GM21447 (cell line): ENCODE data around the gene DLL3.
A peak's percentile ranks its signal among the peaks of the same experiment; 100 is the strongest.

ENCODE experiments used
- ATAC-seq: cut with Tn5 transposase; IDR thresholded peaks from one replicate; pipeline ENCODE4 v1.9.1; 2021; ENCODE audit not compliant: unreplicated experiment

Gene DLL3

GRCh38 chr19:39481229-39481545 is 17.6 kb upstream of the DLL3 start:
- peak; percentile 13 for ATAC-seq

- ATAC-seq: no peak
Observed at GRCh38 chr19:39481676-39482075, 17.1 kb upstream of the DLL3 start.

- no peak for ATAC-seq
Observed at GRCh38 chr19:39483141-39483540, 15.6 kb upstream of the DLL3 start.

- ATAC-seq: no peak
Observed at GRCh38 chr19:39489756-39490155, 9.0 kb upstream of the DLL3 start.

- no peak for ATAC-seq
Observed at GRCh38 chr19:39492225-39492624, 6.5 kb upstream of the DLL3 start.

- ATAC-seq: no peak
Observed at GRCh38 chr19:39492788-39493187, 6.0 kb upstream of the DLL3 start.

DNA sequence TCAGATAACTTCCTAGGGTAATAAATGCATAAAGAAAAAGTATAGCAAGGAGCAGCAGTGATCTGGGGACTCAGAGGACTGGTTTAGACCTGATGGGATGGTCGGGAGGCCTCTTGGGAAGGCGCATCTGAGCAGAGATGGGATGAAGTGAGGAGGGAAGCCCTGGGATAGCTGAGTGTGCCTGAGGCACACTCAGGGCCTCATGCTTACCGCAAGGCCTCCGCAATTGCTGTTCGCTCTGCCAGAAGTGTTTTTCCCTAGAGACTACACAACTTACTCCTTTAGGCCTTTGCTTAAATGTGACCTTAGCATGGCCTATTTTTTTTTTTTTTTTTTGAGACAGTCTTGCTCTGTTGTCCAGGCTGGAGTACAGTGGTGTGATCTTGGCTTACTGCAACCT is 4.1 kb upstream of the DLL3 start:
- ATAC-seq: no peak

- no peak for ATAC-seq
Observed at GRCh38 chr19:39496063-39496462, 2.7 kb upstream of the DLL3 start.

DNA sequence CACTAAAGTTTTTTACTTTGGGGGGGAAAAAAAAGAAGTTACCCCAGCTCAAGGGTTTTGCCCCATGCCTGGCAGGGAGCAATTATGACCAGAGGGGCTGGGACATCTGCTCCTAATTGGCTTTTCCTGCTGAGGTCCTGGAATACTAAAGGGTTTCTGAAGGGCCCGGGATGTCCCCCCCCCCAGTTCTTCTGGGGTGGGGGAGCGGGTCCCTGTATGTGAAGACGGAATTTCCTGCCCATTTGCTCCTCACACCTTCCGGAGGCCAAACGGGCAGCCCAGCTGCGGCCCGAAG is 1.1 kb upstream of the DLL3 start:
- no peak for ATAC-seq

- no peak for ATAC-seq
Observed at GRCh38 chr19:39497996-39498797, 550 bp upstream of the DLL3 start.

- no peak for ATAC-seq
Observed at GRCh38 chr19:39499932-39500331, 1.2 kb downstream of the DLL3 start.

- ATAC-seq: no peak
Observed at GRCh38 chr19:39500543-39500942, 1.8 kb downstream of the DLL3 start.

- no peak for ATAC-seq
Observed at GRCh38 chr19:39501340-39501739, 2.6 kb downstream of the DLL3 start.

GRCh38 chr19:39502640-39503417 is 4.1 kb downstream of the DLL3 start:
- ATAC-seq: no peak

DNA sequence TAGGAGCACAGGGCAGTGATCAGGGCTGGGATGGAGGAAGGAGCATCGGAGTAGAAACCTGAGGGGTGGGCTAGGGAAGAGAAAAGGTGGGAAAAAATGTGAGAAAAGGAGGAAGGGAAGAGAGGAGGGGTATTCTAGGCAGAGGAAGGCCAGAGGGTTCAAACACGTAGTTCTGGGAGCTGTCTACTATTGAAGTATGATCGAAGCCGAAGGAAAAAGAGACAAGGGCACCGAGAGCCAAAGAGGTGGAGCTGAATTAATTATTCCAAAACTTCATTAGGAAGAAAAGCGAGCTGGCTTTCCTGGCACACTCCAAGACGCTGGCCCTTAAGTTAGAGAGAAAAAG is 7.8 kb downstream of the DLL3 start:
- ATAC-seq: no peak

DNA sequence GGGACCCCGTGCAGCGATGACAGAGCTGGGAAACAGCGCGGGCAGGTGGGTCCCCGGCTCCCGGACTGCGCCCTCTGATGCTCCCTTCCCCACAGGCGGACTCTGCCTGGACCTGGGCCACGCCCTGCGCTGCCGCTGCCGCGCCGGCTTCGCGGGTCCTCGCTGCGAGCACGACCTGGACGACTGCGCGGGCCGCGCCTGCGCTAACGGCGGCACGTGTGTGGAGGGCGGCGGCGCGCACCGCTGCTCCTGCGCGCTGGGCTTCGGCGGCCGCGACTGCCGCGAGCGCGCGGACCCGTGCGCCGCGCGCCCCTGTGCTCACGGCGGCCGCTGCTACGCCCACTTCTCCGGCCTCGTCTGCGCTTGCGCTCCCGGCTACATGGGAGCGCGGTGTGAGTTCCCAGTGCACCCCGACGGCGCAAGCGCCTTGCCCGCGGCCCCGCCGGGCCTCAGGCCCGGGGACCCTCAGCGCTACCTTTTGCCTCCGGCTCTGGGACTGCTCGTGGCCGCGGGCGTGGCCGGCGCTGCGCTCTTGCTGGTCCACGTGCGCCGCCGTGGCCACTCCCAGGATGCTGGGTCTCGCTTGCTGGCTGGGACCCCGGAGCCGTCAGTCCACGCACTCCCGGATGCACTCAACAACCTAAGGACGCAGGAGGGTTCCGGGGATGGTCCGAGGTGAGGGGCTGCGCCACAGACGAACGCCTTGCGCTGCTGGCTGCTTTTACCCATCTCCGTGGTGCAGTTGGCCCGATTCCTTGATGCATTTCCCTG is 8.4 kb downstream of the DLL3 start:
- ATAC-seq: no peak

- no peak for ATAC-seq
Observed at GRCh38 chr19:39507715-39508364, 9.1 kb downstream of the DLL3 start.

GRCh38 chr19:39508629-39509028 is 9.9 kb downstream of the DLL3 start:
- no peak for ATAC-seq

- no peak for ATAC-seq
Observed at GRCh38 chr19:39509233-39509632, 10.5 kb downstream of the DLL3 start.

GRCh38 chr19:39512988-39513387 is 14.2 kb downstream of the DLL3 start:
- no peak for ATAC-seq

GRCh38 chr19:39514840-39515550 is 16.2 kb downstream of the DLL3 start, which contains the start of gene SELENOV:
Gene SELENOV, plus strand, starts transcription at chr19:39515139. Its CDS starts 74 bp downstream, at chr19:39515213.
- no peak for ATAC-seq
